Measurements from ENCODE around the gene TXN2.

The TXN2 gene

GRCh38 chr22:36480941-36481392 lies 473 bp downstream of the TXN2 start:
- no peak for DNase-seq

GRCh38 chr22:36478966-36479365 lies 2.5 kb downstream of the TXN2 start:
- no peak for DNase-seq

- DNase-seq: no peak
These were observed 6.1 kb downstream of the TXN2 start for GRCh38 chr22:36475341-36475740.

GRCh38 chr22:36472689-36473088 lies 8.8 kb downstream of the TXN2 start:
- no peak for DNase-seq

- DNase-seq: no peak
These were observed 10.1 kb downstream of the TXN2 start for GRCh38 chr22:36471341-36471821.

- DNase-seq: no peak
These were observed 10.5 kb downstream of the TXN2 start for GRCh38 chr22:36470994-36471331.

GRCh38 chr22:36470162-36470993 lies 11.1 kb downstream of the TXN2 start:
- peak; percentile 77 for DNase-seq

GRCh38 chr22:36469094-36469710 lies 12.2 kb downstream of the TXN2 start:
- DNase-seq: no peak

GRCh38 chr22:36467946-36468345 lies 13.5 kb downstream of the TXN2 start:
- DNase-seq: no peak

GRCh38 chr22:36467042-36467810 lies 14.2 kb downstream of the TXN2 start:
- no peak for DNase-seq

- no peak for DNase-seq
These were observed 15.2 kb downstream of the TXN2 start for GRCh38 chr22:36466258-36466657.

- no peak for DNase-seq
These were observed 16.0 kb downstream of the TXN2 start for GRCh38 chr22:36465232-36466021.

- DNase-seq: no peak
These were observed 16.7 kb downstream of the TXN2 start for GRCh38 chr22:36464715-36465231.

- no peak for DNase-seq
These were observed 17.7 kb downstream of the TXN2 start for GRCh38 chr22:36463783-36464184.

- peak; percentile 96 for DNase-seq
These were observed 19.5 kb downstream of the TXN2 start for GRCh38 chr22:36461665-36462649.

GRCh38 chr22:36460202-36460601 lies 21.2 kb downstream of the TXN2 start:
- no peak for DNase-seq

- DNase-seq: no peak
These were observed 23.6 kb downstream of the TXN2 start for GRCh38 chr22:36457688-36458450.

GRCh38 chr22:36456464-36456845 lies 25.0 kb downstream of the TXN2 start:
- no peak for DNase-seq

- DNase-seq: no peak
These were observed 25.6 kb downstream of the TXN2 start for GRCh38 chr22:36455571-36456463.
